HG03175 (cell line): ENCODE measurements around the gene IPO11.
"Not testable (repeated sequence)": the region's sequence is repeated elsewhere in the genome, so short reads cannot be mapped to it uniquely, and the experiment has no call there.

Experiments
- ATAC-seq: cut with Tn5 transposase; IDR thresholded peaks from one replicate; pipeline ENCODE4 v1.9.1; 2021; ENCODE audit warnings: mild to moderate bottlenecking, moderate library complexity; ENCODE audit not compliant: unreplicated experiment

The IPO11 gene

DNA sequence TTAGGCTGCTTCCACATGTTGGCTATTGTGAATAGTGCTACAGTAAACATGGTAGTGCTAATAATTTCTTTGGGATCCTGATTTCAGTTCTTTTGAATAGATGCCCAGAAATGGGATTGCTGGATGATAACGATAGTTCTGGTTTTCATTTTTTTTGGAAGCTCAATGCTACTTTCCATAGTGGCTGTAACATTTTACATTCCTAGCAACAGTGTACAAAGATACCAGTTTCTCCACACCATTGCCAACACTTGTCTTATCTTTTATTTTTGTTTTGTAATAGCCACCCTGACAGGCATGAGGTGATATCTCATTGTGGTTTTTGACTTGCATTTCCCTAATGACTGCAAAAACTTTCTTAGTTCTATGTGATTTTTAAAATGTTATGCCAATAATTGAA lies 97.2 kb downstream of the IPO11 start:
- no peak for ATAC-seq

GRCh38 chr5:62513085-62513484 lies 100.5 kb downstream of the IPO11 start:
- not testable (repeated sequence) for ATAC-seq

GRCh38 chr5:62514510-62515119 lies 102.1 kb downstream of the IPO11 start:
- no peak for ATAC-seq

DNA sequence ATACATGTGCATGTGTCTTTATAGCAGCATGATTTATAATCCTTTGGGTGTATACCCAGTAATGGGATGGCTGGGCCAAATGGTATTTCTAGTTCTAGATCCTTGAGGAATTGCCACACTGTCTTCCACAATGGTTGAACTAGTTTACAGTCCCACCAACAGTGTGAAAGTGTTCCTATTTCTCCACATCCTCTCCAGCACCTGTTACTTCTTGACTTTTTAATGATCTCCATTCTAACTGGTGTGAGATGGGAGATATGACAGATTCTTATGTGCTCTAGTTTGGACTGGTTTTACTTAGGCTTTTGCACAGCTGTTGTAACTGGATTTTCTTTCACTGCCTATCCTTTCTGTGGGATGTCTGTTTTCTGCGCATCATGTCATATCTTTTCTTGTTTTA lies 108.2 kb downstream of the IPO11 start:
- not testable (repeated sequence) for ATAC-seq

- no peak for ATAC-seq
Measured at GRCh38 chr5:62521319-62521718, 108.8 kb downstream of the IPO11 start.

GRCh38 chr5:62522811-62523210 lies 110.2 kb downstream of the IPO11 start:
- no peak for ATAC-seq

DNA sequence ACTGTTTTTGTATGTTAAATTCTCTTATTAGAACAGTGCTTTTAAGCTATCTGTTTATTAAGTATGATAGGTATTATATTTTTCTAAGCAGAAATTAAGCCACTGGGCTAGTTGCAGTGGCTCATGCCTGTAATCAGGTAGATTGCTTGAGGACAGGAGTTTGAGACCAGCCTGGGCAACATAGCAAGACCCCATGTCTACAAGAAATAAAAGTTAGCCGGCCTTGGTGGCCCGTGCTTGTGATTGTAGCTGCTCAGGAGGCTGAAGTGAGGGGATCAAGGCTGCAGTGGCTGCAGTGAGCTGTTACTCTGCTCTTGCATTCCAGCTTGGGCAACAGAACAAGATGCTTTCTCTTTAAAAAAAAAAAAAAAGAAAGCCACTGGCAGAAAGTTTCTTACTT lies 121.0 kb downstream of the IPO11 start:
- ATAC-seq, result no peak

GRCh38 chr5:62534461-62535236 lies 122.1 kb downstream of the IPO11 start:
- ATAC-seq, result no peak

DNA sequence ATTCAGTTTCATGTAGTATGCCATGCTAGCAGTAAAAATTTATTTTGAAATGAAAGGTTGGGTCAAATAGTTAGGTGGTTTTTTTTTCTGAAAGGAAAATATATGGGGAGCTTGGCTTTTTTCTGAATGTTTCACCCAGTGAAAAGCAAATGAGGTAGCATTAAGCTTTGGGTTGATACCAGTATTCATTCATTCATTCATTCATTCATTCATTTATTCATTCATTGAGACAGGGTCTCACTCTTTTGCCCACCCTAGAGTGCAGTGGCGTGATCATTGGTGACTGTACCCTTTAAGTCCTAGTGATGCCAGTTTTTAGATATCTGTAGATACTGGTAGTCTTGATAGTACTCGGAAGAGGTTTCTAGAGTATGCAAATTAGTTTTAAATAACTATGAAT lies 123.7 kb downstream of the IPO11 start:
- no peak for ATAC-seq

DNA sequence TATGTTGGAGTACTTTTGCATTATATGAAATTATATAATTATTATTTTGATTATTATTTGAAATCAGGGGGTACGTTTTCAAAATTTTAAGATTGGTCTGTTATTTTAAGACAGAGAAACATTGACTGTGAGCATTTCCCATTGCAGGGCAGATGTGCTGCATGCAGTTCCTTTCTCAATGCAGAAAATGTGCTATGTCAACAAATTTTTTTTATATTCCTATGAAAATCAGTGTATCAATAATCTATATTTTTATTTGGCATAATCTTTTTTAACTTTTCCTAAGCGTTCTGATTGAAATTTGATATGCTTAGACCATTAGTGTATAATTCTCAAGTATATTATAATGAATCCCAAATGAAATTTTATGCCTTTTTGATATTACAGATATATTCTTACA lies 124.2 kb downstream of the IPO11 start:
- no peak for ATAC-seq

DNA sequence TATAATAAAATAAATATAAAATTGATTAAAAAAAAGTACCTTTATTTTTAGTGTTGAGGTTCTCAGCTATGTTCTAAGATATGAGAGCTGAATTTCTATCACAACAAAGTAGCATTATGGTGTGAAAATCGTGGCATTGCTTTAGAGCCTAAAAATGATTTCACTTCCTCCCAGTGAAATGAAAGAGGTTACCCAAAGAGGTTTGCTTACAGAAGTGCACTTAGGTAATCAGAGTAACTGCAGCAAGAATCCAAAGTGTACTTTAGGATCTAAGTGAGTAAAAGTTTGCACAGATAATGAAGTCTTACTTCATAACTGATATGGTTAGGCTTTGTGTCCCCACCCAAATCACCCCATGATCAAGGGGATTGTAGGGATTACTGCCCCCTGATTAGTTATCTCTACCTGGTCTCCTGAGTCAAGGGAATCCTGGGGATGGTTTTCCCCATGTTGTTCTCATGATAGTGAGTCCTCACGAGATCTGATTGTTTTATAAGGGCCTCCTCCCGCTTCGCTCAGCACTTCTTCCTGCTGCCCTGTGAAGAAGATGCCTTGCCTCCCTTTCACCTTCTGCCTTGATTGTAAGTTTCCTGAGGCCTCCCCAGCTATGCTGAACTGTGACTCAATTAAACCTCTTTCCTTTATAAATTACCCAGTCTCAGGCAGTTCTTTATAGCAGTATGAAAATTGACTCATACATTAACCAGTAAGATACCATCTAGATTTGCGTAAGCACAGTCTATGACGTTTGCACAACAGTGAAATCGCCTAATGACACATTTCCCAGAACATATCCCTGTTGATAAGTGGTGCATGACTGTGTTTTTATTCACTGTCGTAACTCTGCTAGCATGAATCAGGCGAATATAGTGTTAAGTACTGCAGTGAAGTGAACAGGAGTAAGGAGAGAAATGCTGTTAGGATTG lies 125.7 kb downstream of the IPO11 start:
- peak; percentile 46 for ATAC-seq

DNA sequence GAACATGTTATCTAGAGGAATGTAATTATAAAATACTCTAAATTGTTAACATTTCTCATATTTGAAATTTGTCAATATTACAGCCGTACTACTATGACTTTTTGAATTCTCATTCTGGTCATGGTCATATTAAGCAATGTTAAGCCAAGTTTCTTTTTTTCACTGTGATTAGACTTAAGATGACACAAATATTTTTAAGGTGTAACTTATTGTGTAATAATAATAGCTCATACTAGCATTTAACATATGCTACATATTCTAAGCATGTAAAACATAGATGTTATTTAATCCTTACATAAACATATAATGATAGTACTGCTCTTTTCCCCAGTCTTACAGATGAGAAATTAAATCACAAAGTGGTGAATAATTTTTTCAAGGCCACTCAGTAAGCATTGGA lies 130.2 kb downstream of the IPO11 start:
- ATAC-seq, result no peak

GRCh38 chr5:62547945-62548630 lies 135.5 kb downstream of the IPO11 start:
- ATAC-seq, result no peak

DNA sequence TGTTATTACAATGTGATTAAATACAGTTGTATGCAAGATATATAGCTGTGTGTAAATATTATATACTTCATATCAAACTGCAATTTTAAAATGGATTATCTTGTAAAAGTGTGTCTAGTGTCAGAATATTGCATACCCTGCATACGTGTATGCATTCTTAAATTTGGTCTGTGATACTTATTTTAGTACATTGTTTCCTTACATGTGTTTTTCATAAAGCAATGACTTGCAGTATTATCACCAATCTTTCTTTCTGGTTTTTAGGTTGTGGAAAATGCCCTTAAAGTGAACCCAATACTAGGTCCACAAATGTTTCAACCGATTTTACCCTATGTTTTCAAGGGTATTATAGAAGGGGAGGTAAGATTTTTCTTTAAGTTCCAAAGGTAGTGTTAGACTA lies 137.5 kb downstream of the IPO11 start:
- no peak for ATAC-seq

GRCh38 chr5:62555930-62556329 lies 143.4 kb downstream of the IPO11 start:
- no peak for ATAC-seq

DNA sequence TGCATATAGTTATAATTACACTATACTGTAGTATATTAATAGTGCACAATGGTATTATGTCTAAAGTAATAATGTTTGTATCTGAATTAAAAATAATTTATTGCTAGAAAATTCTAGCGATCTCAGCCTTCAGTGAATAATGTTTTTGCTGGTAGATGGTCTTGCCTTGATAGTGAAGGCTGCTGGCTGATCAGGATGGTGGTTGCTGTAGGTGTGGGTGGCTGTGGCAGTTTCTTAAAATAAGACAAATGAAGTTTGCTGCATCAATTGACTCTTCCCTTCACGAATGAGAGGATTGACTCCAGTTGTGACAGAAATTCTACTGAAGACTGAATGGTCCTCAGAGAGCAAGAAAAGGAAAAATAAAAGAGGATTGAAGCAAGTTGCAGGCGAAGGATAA lies 146.4 kb downstream of the IPO11 start:
- ATAC-seq, result no peak

- ATAC-seq, result no peak
Measured at GRCh38 chr5:62560786-62561185, 148.2 kb downstream of the IPO11 start.

- ATAC-seq, result no peak
Measured at GRCh38 chr5:62561896-62562295, 149.3 kb downstream of the IPO11 start.

- no peak for ATAC-seq
Measured at GRCh38 chr5:62562867-62563266, 150.3 kb downstream of the IPO11 start.

DNA sequence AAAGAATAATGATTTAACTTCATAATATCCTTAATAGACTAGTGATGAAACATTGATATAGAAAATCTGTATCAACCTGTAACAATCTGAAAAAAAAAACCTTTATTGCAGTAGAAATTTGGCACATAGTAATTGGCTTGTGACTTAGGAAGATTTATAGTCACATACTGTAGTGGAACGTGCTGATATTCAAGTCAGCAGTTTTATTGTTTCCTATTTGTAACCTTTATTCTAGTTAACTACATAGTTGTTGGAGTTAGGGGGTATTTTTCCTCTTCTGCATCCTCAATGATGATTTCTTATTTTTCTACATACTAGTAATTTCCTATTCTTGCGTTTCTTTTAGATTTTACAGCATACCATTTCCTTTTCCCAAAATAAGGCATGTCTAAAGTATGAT lies 151.5 kb downstream of the IPO11 start:
- ATAC-seq, result no peak

DNA sequence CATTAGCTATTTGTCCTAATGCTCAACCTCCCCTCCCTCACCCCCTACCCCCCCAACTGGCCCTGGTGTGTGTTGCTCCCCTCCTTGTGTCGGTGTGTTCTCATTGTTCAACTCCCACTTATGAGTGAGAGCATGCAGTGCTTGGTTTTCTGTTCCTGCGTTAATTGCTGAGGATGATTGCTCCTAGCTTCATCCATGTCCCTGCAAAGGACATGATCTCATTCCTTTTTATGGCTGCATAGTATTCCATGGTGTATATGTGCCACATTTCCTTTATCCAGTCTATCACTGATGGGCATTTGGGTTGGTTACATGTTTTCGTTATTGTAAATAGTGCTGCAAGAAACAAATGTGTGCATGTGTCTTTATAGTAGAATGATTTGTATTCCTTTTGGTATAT lies 153.2 kb downstream of the IPO11 start:
- ATAC-seq, result not testable (repeated sequence)
